Mesodermal cell (in vitro differentiated cells): Measurements from ENCODE around the gene TUSC7.

Experiments used
- H3K27ac ChIP-seq: 2 replicates; pipeline ENCODE4 v1.7.0; 2013; ENCODE audit warnings: mild to moderate bottlenecking, low read depth, low read length, moderate library complexity; ENCODE audit not compliant: severe bottlenecking
- H3K36me3 ChIP-seq: 2 replicates; pipeline ENCODE4 v1.7.1; 2013; ENCODE audit warnings: mild to moderate bottlenecking, low read length, moderate library complexity; ENCODE audit not compliant: control insufficient read depth, insufficient read depth
- H3K4me1 ChIP-seq: one replicate; pipeline ENCODE4 v1.7.1; 2013; ENCODE audit warnings: mild to moderate bottlenecking, low read length; ENCODE audit not compliant: insufficient read depth, control insufficient read depth, poor library complexity, severe bottlenecking
- H3K4me3 ChIP-seq: 2 replicates; pipeline ENCODE4 v1.7.0; 2013; ENCODE audit warnings: low read length, control low read depth, mild to moderate bottlenecking; ENCODE audit not compliant: insufficient read depth, poor library complexity, severe bottlenecking; ENCODE audit errors: extremely low read depth
- H3K9me3 ChIP-seq: 2 replicates; pipeline ENCODE4 v1.7.1; 2013; ENCODE audit warnings: mild to moderate bottlenecking, low read length, moderate library complexity; ENCODE audit not compliant: control insufficient read depth
- WGBS, 2 experiments: methylation state at CpG; one replicate each; pipeline ENCODE4 v1.1.5; 2013; ENCODE audit warnings: missing lambda C conversion rate in 2 of 2; ENCODE audit not compliant: insufficient coverage in 2 of 2; 5-methylcytosine and 5-hydroxymethylcytosine counted together

Gene TUSC7

DNA sequence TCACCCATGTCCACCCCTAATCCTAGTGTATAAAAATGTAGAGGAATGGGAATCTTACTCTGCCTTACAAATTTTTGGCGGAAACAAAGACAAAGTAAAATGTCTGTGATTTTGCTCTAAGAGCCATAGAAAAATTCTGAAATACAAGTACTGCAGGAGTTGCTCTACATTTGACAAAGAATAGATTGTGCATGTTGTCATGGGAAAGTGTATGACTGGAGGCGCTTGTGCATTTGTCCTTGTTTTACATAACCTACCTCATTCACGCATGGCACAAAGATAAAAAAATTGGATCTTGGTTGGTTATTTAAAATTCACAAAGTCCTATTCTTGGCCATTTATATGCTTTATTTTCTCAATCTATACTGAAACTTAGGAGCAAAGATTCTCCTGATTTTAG is 2.0 kb upstream of the TUSC7 start:
- H3K9me3 ChIP-seq = no peaks in the 10 kb centered on the region
- no CpG with 5 or more reads among the region's 3 CpGs for WGBS, 2 experiments

GRCh38 chr3:116716490-116716889 is 6.9 kb downstream of the TUSC7 start:
- Histone ChIP-seq H3K27ac (peak overlapping the region; percentile 38), H3K36me3 (no peaks in the 10 kb centered on the region), H3K9me3 (no peaks in the 10 kb centered on the region), H3K4me1 (peaks cover 31% of the 10 kb centered on the region), H3K4me3 (no peak overlapping the region)
- 60 to 70% methylated on average over 1 to 2 of the region's 4 CpGs for WGBS, 2 experiments

More for the DNA sequence above, 2.0 kb upstream of the TUSC7 start:
- no peaks in the 10 kb centered on the region for H3K36me3 ChIP-seq
- H3K4me1 ChIP-seq = no peaks in the 10 kb centered on the region
- H3K27ac ChIP-seq = no peak overlapping the region
- H3K4me3 ChIP-seq = no peak overlapping the region

DNA sequence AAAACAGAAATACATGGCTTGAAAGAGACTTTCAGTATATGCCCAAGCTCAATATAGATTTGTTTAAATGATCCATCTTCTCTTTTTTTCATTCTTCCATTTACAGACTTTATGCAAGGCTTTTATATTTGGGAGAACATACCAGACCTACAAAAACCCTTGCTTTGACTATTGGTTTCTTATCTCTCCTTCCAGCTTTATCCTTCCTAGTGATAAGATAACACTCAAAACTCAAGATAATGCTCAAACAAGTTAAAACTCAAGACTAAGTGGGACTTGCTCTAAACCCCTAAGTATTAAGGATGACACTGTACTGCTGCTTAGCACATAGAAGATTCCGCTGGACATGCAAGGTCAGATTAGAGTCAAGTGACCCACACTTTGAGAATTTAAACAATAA is 8.0 kb downstream of the TUSC7 start:
- Histone ChIP-seq H3K36me3 (no peaks in the 10 kb centered on the region), H3K4me1 (peaks cover 31% of the 10 kb centered on the region), H3K4me3 (no peak overlapping the region), H3K9me3 (no peaks in the 10 kb centered on the region), H3K27ac (no peak overlapping the region)
- 83 to 100% methylated on average over 1 of the region's 1 CpG for WGBS, 2 experiments

DNA sequence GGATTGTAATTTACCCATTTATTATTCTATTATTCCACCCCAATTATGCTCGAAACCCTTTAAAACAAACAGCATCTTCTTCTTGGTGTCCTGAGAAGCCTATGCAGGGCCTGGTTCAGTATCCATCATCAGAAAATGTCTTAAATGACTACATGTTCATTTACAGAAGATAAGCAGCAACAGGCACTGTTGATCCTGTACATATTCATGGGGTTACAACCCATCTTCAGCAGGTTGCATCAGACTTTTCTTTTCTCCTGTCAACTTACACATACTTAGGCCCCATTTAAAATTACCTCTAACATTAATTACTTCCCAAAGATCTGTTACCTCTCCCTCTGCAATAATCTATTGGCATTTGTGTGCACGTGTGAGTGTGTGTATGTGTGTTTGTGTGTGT is 18.9 kb downstream of the TUSC7 start:
- 89 to 100% methylated on average over 1 of the region's 2 CpGs for WGBS, 2 experiments
- H3K4me1 ChIP-seq = no peaks in the 10 kb centered on the region
- no peak overlapping the region for H3K4me3 ChIP-seq
- no peaks in the 10 kb centered on the region for H3K9me3 ChIP-seq
- no peaks in the 10 kb centered on the region for H3K36me3 ChIP-seq
- no peak overlapping the region for H3K27ac ChIP-seq

DNA sequence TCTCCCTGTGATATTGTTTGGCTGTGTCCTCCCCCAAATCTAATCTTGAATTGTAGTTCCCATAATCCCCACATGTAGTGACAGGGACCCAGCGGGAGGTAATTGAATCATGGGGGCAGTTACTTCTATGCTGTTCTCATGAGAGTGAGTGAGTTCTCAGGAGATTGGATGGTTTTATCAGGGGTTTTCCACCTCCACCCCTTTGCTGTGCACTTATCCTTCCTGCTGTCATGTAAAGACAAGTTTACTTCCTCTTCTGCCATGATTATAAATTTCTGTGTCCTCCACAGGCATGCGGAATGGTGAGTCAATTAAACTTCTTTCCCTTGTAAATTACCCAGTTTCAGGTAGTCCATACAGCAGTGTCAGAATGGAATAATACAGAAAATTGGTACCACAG is 24.7 kb downstream of the TUSC7 start:
- WGBS, 2 experiments = 100% methylated on average over 1 of the region's 2 CpGs
- peaks cover 7% of the 10 kb centered on the region for H3K9me3 ChIP-seq

DNA sequence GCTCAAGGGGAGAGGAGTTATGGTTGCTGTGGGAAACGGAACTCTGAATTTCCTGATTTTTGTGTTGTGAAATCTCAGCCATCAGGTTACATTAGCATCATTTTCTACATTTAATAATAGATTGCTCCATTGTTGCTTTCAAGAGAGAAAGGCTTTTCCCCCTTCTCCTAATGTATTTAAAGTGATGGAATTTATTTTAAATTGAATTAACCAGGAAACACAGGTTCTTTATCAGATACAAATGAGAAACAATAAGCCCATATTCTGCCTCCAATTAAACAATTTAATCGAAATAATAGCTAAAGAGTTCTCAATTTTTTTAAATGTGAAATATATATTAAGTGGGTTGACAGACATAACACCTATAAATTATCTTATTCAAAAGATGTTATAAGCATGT is 30.1 kb downstream of the TUSC7 start:
- peaks cover 3% of the 10 kb centered on the region for H3K4me1 ChIP-seq
- no peak overlapping the region for H3K27ac ChIP-seq
- 100% methylated on average over 1 of the region's 2 CpGs; no CpG with 5 or more reads in 1 of the 2 experiments for WGBS, 2 experiments

More for the DNA sequence above, 24.7 kb downstream of the TUSC7 start:
- Histone ChIP-seq H3K36me3 (no peaks in the 10 kb centered on the region), H3K4me1 (no peaks in the 10 kb centered on the region), H3K4me3 (no peak overlapping the region), H3K27ac (no peak overlapping the region)

DNA sequence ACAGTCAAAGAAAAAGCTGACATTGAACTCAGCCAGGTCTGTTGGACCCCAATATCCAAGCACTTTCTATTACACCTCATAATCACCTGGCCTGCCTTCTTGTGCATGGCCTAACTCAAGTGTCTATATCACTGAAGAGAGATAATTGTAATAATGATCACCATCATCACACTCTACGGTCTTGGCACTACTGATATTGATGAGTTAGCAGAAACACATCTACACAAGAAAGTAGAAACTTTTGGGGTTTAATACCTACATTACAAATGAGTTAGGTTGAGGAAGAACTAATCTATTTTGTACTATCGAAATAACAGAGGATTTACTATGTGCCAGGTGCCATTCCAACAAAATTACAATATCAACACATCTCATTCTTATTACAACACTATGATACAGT is 30.7 kb downstream of the TUSC7 start:
- H3K27ac ChIP-seq = no peak overlapping the region
- H3K4me1 ChIP-seq = peaks cover 3% of the 10 kb centered on the region
- peaks cover 7% of the 10 kb centered on the region for H3K9me3 ChIP-seq
- no peaks in the 10 kb centered on the region for H3K36me3 ChIP-seq
- WGBS, 2 experiments = no CpG with 5 or more reads among the region's 2 CpGs
- no peak overlapping the region for H3K4me3 ChIP-seq

More for the DNA sequence above, 30.1 kb downstream of the TUSC7 start:
- Histone ChIP-seq H3K9me3 (peaks cover 7% of the 10 kb centered on the region), H3K4me3 (no peak overlapping the region), H3K36me3 (no peaks in the 10 kb centered on the region)

- Histone ChIP-seq H3K36me3 (no peaks in the 10 kb centered on the region), H3K9me3 (no peaks in the 10 kb centered on the region), H3K4me1 (peaks cover 3% of the 10 kb centered on the region), H3K27ac (no peak overlapping the region), H3K4me3 (no peak overlapping the region)
- WGBS, 2 experiments = 40% methylated on average over 1 of the region's 1 CpG; no CpG with 5 or more reads in 1 of the 2 experiments
Measured at GRCh38 chr3:116741467-116741866, 31.9 kb downstream of the TUSC7 start.

GRCh38 chr3:116743062-116743461 is 33.5 kb downstream of the TUSC7 start:
- Histone ChIP-seq H3K4me1 (peaks cover 3% of the 10 kb centered on the region), H3K36me3 (no peaks in the 10 kb centered on the region), H3K4me3 (no peak overlapping the region), H3K27ac (no peak overlapping the region), H3K9me3 (no peaks in the 10 kb centered on the region)

- Histone ChIP-seq H3K27ac (no peak overlapping the region), H3K4me3 (no peak overlapping the region), H3K9me3 (no peaks in the 10 kb centered on the region), H3K36me3 (no peaks in the 10 kb centered on the region), H3K4me1 (no peaks in the 10 kb centered on the region)
- 0 to 41% methylated on average over 1 to 3 of the region's 3 CpGs for WGBS, 2 experiments
Measured at GRCh38 chr3:116749388-116749787, 39.8 kb downstream of the TUSC7 start.

DNA sequence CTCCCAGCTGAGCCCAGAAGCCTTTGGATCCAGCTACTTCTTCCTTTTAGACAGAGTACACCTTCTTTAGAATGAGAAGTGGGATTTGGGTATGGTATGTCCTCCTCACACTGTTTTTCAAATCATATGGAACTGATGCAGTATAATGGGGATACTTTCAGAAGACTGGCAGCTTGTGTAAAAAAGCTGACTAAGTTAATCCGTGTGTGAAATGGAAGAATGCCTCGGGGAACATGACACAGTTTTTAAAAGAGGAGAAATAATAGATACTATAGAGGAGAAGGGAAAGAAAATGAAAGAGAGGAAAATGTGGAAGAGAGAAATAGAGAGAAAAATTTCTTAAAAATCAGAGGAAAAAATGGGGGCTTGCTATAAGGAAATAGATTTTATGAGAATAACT is 47.7 kb downstream of the TUSC7 start:
- Histone ChIP-seq H3K4me1 (peaks cover 11% of the 10 kb centered on the region), H3K9me3 (no peaks in the 10 kb centered on the region), H3K36me3 (no peaks in the 10 kb centered on the region), H3K4me3 (no peak overlapping the region), H3K27ac (no peak overlapping the region)
- 49 to 65% methylated on average over 2 of the region's 2 CpGs for WGBS, 2 experiments
